Measurements from ENCODE around the gene NDRG4.

Gene NDRG4

GRCh38 chr16:58502217-58502921, 2.4 kb downstream of the NDRG4 start:
- TF ChIP-seq JUND (IDR thresholded peaks at IDR 0.05; ENCODE audit: low read depth) = no peak
- in situ Hi-C loops (cut with HindIII; ENCODE audit: low pct_unique_long_range_greater_than_20kb, low sequenced_read_pairs) = no loop called here
- no peak for DNase-seq (ENCODE audit: low read depth in 1 of 2, low spot score in 1 of 2)

GRCh38 chr16:58503166-58503862, 3.4 kb downstream of the NDRG4 start:
- no peak for TF ChIP-seq JUND (IDR thresholded peaks at IDR 0.05; ENCODE audit: low read depth)
- in situ Hi-C loops (cut with HindIII; ENCODE audit: low pct_unique_long_range_greater_than_20kb, low sequenced_read_pairs) = no loop called here
- no peak for DNase-seq (ENCODE audit: low read depth in 1 of 2, low spot score in 1 of 2)

GRCh38 chr16:58503863-58504688, 4.1 kb downstream of the NDRG4 start:
- in situ Hi-C loops (cut with HindIII; ENCODE audit: low pct_unique_long_range_greater_than_20kb, low sequenced_read_pairs) = no loop called here
- TF ChIP-seq JUND (IDR thresholded peaks at IDR 0.05; ENCODE audit: low read depth) = no peak
- DNase-seq (ENCODE audit: low read depth in 1 of 2, low spot score in 1 of 2) = no peak

GRCh38 chr16:58506241-58507194, 6.6 kb downstream of the NDRG4 start:
- no peak for DNase-seq (ENCODE audit: low read depth in 1 of 2, low spot score in 1 of 2)
- no peak for TF ChIP-seq JUND (IDR thresholded peaks at IDR 0.05; ENCODE audit: low read depth)
- in situ Hi-C loops (cut with HindIII; ENCODE audit: low pct_unique_long_range_greater_than_20kb, low sequenced_read_pairs) = no loop called here

GRCh38 chr16:58507195-58507962, 7.4 kb downstream of the NDRG4 start:
- in situ Hi-C loops (cut with HindIII; ENCODE audit: low pct_unique_long_range_greater_than_20kb, low sequenced_read_pairs) = no loop called here
- TF ChIP-seq JUND (IDR thresholded peaks at IDR 0.05; ENCODE audit: low read depth) = no peak
- no peak for DNase-seq (ENCODE audit: low read depth in 1 of 2, low spot score in 1 of 2)

GRCh38 chr16:58507963-58508670, 8.2 kb downstream of the NDRG4 start:
- no peak for TF ChIP-seq JUND (IDR thresholded peaks at IDR 0.05; ENCODE audit: low read depth)
- DNase-seq (ENCODE audit: low read depth in 1 of 2, low spot score in 1 of 2) = no peak
- in situ Hi-C loops (cut with HindIII; ENCODE audit: low pct_unique_long_range_greater_than_20kb, low sequenced_read_pairs) = no loop called here

- in situ Hi-C loops (cut with HindIII; ENCODE audit: low pct_unique_long_range_greater_than_20kb, low sequenced_read_pairs) = no loop called here
- no peak for TF ChIP-seq JUND (IDR thresholded peaks at IDR 0.05; ENCODE audit: low read depth)
- DNase-seq (ENCODE audit: low read depth in 1 of 2, low spot score in 1 of 2) = no peak
Measured at GRCh38 chr16:58508671-58509251, 8.8 kb downstream of the NDRG4 start.

GRCh38 chr16:58509256-58510096, 9.5 kb downstream of the NDRG4 start:
- no peak for TF ChIP-seq JUND (IDR thresholded peaks at IDR 0.05; ENCODE audit: low read depth)
- in situ Hi-C loops (cut with HindIII; ENCODE audit: low pct_unique_long_range_greater_than_20kb, low sequenced_read_pairs) = no loop called here
- DNase-seq (ENCODE audit: low read depth in 1 of 2, low spot score in 1 of 2) = peak in 1 of 2 experiments; percentile 51

GRCh38 chr16:58510097-58510775, 10.3 kb downstream of the NDRG4 start:
- DNase-seq (ENCODE audit: low read depth in 1 of 2, low spot score in 1 of 2) = no peak
- in situ Hi-C loops (cut with HindIII; ENCODE audit: low pct_unique_long_range_greater_than_20kb, low sequenced_read_pairs) = no loop called here
- TF ChIP-seq JUND (IDR thresholded peaks at IDR 0.05; ENCODE audit: low read depth) = no peak
